Hepatocyte (in vitro differentiated cells): ENCODE results near the gene MTERF4.

ENCODE experiments used
- CTCF ChIP-seq: fragments of 200-600 bp; sonication (generic); IDR thresholded peaks from 2 replicates; pipeline ENCODE4 v1.5.1; 2016; ENCODE audit warnings: antibody characterized with exemption, mild to moderate bottlenecking; ENCODE audit not compliant: poor library complexity
- EZH2phosphoT487 ChIP-seq: fragments of 200-600 bp; sonication (generic); IDR thresholded peaks from one replicate; pipeline ENCODE4 v1.6.1; 2018; ENCODE audit warnings: antibody characterized with exemption, mild to moderate bottlenecking, low read depth, moderate library complexity; ENCODE audit not compliant: unreplicated experiment, severe bottlenecking

DNA sequence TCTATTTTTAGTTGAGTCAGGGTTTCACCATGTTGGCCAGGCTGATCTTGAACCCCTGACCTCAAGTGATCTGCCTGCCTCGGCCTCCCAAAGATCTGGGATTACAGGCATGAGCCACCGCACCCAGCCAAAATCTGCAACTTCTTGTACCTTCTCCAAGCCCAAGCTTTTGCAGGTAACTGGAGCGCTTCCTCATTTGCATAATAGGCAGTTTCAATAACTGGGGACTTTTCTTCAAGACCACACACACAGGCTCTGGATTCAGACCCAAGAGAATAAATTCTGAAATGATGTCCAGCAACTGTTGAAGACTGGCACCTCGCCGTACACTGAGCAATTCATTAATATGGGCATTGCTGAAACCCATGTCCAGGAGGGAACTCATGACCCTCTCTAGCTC lies 2.8 kb downstream of the MTERF4 start:
- TF ChIP-seq CTCF (no peak), EZH2phosphoT487 (no peak)
